ENCODE data around the gene TUBB. TPM values are rescaled to one million over a fixed set of nuclear protein-coding genes. Genes with fewer than 3 reads are reported as not detected.
A peak's percentile ranks its signal among the peaks of the same experiment; 100 is the strongest.

TUBB gene
- total and polyA plus RNA-seq, 9 of the 15 experiments (the other 6 are each of a cell fraction or from before 2014, with no cell fraction given): 971 to 2,870 (median 1,478) TPM

- BruUV-seq (replicated peaks): no TSS peak
- ATAC-seq: no peak
- Histone ChIP-seq H3K9me1 (ENCODE audit: control insufficient read depth, insufficient read depth, low read length) (peaks cover 4% of the 10 kb centered on the region), H3K27ac (ENCODE audit: extremely low read depth, low read depth, low read length) (peak overlapping the region; percentile 34; the same call in 1 of the 3 replicates), H3K4me1 (replicated peaks in 1 of 2; ENCODE audit: control insufficient read depth in 2 of 2, insufficient read depth in 2 of 2, low read length in 2 of 2) (peaks cover 14 to 24% of the 10 kb centered on the region in 2 experiments; a peak in 4 of 5 replicates), H3K79me2 (ENCODE audit: control insufficient read depth, insufficient read depth, low read length) (peaks cover 42% of the 10 kb centered on the region), H3K36me3 (ENCODE audit: control insufficient read depth, insufficient read depth, low read length) (peaks cover 82% of the 10 kb centered on the region), H3K4me3 (no peak overlapping the region), H3K4me2 (ENCODE audit: insufficient read depth, low read length) (no peak overlapping the region), H4K20me1 (replicated peaks; ENCODE audit: control insufficient read depth, insufficient read depth, low read length) (peaks cover 44% of the 10 kb centered on the region), H2AFZ (ENCODE audit: low read depth, low read length) (no peak overlapping the region), H3K9ac (ENCODE audit: insufficient read depth in 1 of 2, low read depth in 2 of 2, low read length in 2 of 2) (no peak overlapping the region), H3K9me3 (replicated peaks; ENCODE audit: control insufficient read depth, insufficient read depth, low read depth, low read length) (no peaks in the 10 kb centered on the region), H3K27me3 (ENCODE audit: control insufficient read depth in 2 of 2, insufficient read depth in 2 of 2, low read length in 2 of 2) (no peaks in the 10 kb centered on the region)
- 83% methylated on average over 11 of the region's 11 CpGs for whole genome bisulfite sequencing (ENCODE audit: insufficient coverage, low coverage, missing lambda C conversion rate)
- TF ChIP-seq POLR2G (IDR thresholded peaks at IDR 0.05; ENCODE audit: low read depth, low read length) (peak; percentile 65), SUPT5H (IDR thresholded peaks at IDR 0.05) (peak; percentile 36; the same call in 1 of the 2 replicates), HBP1 (CRISPR knock-in tag; IDR thresholded peaks at IDR 0.05) (0 out of 2 replicates have a peak, but pooled peaks have one; percentile 53), ZBTB12 (CRISPR knock-in tag; IDR thresholded peaks at IDR 0.05) (0 out of 2 replicates have a peak, but pooled peaks have one; percentile 11), RBM25 (IDR thresholded peaks at IDR 0.05; ENCODE audit: low read depth, low read length, severe bottlenecking) (no peak), CHD2 (IDR thresholded peaks at IDR 0.05; ENCODE audit: low read depth, low read length) (peak; percentile 31; the same call in 1 of the 2 replicates), XRCC5 (IDR thresholded peaks at IDR 0.05; ENCODE audit: low read depth, low read length) (no peak), ZNF121 (CRISPR knock-in tag; conservative IDR thresholded peaks at IDR 0.05) (peak; percentile 76), RBM22 (IDR thresholded peaks at IDR 0.05; ENCODE audit: low read depth, low read length, poor library complexity, severe bottlenecking) (peak; percentile 34), OTX1 (CRISPR knock-in tag; IDR thresholded peaks at IDR 0.05) (0 out of 2 replicates have a peak, but pooled peaks have one; percentile 7), FOS (IDR thresholded peaks at IDR 0.05; ENCODE audit: extremely low read depth, insufficient read length) (no peak), DMBX1 (CRISPR knock-in tag; IDR thresholded peaks at IDR 0.05; ENCODE audit: borderline replicate concordance) (no peak), POLR2A (conservative IDR thresholded peaks at IDR 0.05) (peak; percentile 65; the same call in 1 of the 2 replicates), RBFOX2 (IDR thresholded peaks at IDR 0.05; ENCODE audit: low read depth, low read length) (peak; percentile 38; the same call in 1 of the 2 replicates), ERF (CRISPR knock-in tag; IDR thresholded peaks at IDR 0.05) (0 out of 2 replicates have a peak, but pooled peaks have one; percentile 37)
- FAIRE-seq: no peak
- ChIA-PET CTCF (ENCODE audit: low intra/inter-chr PET ratio) (interaction anchor here (0.6 to 1.0 kb wide), 3 partner anchors 48 to 355 kb away, joined by 3 to 5 read pairs (median 3); no protein-coding TSS in a partner anchor), POLR2A (interaction anchor here (0.6 to 6.1 kb wide), 17 partner anchors 7 to 361 kb away, joined by 3 to 50 read pairs (median 4); partner anchors contain the start of genes FLOT1, IER3, MDC1 and TUBB)
- no peak for DNase-seq (ENCODE audit: extremely low read depth in 1 of 4, low spot score in 3 of 4)
- in situ Hi-C loops (cut with MboI): loop anchor here (10.0 kb wide), 1 partner anchor 52 kb away; the partner anchor contains the start of gene DHX16
- intact Hi-C loops (cut with micrococcal nuclease): no loop called here
Measured at GRCh38 chr6:30726506-30727413, 6.6 kb downstream of the TUBB start.

Data from K562 (cell line).